Type B pancreatic cell (in vitro differentiated cells): ENCODE data around the gene SERPINB2. TPM values are rescaled to one million over a fixed set of nuclear protein-coding genes. Genes with fewer than 3 reads are reported as not detected.
A peak's percentile ranks its signal among the peaks of the same experiment; 100 is the strongest.
"Not testable (repeated sequence)": the region's sequence is repeated elsewhere in the genome, so short reads cannot be mapped to it uniquely, and the experiment has no call there.

ENCODE experiments used
- DNase-seq: peaks from one replicate; pipeline ENCODE4 v3.0.0; 2021; ENCODE audit warnings: mixed read lengths; ENCODE audit not compliant: unreplicated experiment; ENCODE audit errors: extremely low spot score
- H3K27ac Mint-ChIP-seq: 2 replicates; pipeline ENCODE4 v1.8.0; 2021; ENCODE audit warnings: mild to moderate bottlenecking, mixed read lengths
- H3K27me3 Mint-ChIP-seq: 2 replicates; pipeline ENCODE4 v1.8.0; 2021; ENCODE audit warnings: mixed read lengths
- H3K36me3 Mint-ChIP-seq: 2 replicates; pipeline ENCODE4 v1.8.0; 2021; ENCODE audit warnings: mixed read lengths
- H3K4me1 Mint-ChIP-seq: one replicate; pipeline ENCODE4 v1.8.0; 2021; ENCODE audit warnings: mixed read lengths; ENCODE audit not compliant: unreplicated experiment
- H3K4me3 Mint-ChIP-seq: 2 replicates; pipeline ENCODE4 v1.8.0; 2021; ENCODE audit warnings: mild to moderate bottlenecking, mixed read lengths
- H3K9me3 Mint-ChIP-seq: 2 replicates; pipeline ENCODE4 v1.8.0; 2021; ENCODE audit warnings: mixed read lengths
- CTCF ChIP-seq: fragments of 200-600 bp; sonication (generic); conservative IDR thresholded peaks from 2 replicates; pipeline ENCODE4 v1.5.0; 2021; ENCODE audit warnings: antibody characterized with exemption, mild to moderate bottlenecking
- total RNA-seq: library from RNA; stranded (reverse); gene quantifications from 2 replicates; pipeline ENCODE4 v1.2.1, GENCODE V29; 2021; ENCODE audit warnings: low replicate concordance

The SERPINB2 gene
- total RNA-seq, 1 donor from 2014 or later, result 45.2 TPM

GRCh38 chr18:63936156-63936931 lies 48.8 kb downstream of the SERPINB2 start:
- H3K4me1 Mint-ChIP-seq, result no peaks in the 10 kb centered on the region
- no peak overlapping the region for H3K27ac Mint-ChIP-seq
- H3K9me3 Mint-ChIP-seq, result no peaks in the 10 kb centered on the region
- peaks cover 4% of the 10 kb centered on the region for H3K27me3 Mint-ChIP-seq
- peak; percentile 82 for TF ChIP-seq CTCF
- peak overlapping the region; percentile 88 for H3K4me3 Mint-ChIP-seq
- H3K36me3 Mint-ChIP-seq, result no peaks in the 10 kb centered on the region
- DNase-seq, result peak; percentile 78

DNA sequence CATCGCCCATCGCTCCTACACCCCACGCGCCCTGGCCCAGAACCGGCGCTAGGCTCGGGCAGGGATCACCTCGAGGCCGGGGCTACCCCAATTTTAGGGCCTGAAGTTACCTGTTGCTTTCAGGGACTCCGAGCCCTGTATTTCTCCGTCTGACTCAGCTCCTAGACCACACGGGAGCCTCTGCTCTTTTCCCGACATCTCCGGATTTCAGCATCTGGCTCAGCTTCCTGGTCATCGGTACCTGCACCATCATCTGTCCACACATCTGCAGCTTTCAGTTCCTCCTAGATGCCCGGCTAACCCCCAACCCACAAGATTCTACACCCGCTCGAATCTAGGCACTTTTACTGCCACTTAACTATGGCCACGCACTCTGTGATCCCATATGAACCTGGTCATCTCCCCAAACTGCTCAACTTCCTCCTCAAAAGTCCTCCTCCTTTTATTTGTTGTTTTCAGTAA lies 49.5 kb downstream of the SERPINB2 start:
- Mint-ChIP-seq H3K36me3 (no peaks in the 10 kb centered on the region), H3K4me3 (no peak overlapping the region)

DNA sequence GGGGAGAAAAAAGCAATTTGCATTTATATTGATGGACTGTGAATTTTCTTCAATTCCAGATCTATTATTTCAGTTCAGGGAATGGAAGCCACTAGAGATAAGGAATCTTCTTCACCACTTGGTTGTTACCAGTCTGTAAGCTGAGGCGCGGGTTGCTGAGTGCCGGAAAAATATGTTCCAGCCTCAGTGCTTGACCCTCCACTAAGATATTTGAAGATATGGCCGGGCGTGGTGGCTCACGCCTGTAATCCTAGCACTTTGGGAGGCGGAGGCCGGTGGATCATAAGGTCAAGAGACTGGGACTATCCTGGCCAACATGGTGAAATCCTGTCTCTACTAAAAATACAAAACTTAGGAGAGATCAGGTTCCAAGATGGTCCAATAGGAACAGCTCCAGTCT lies 52.5 kb downstream of the SERPINB2 start:
- Mint-ChIP-seq H3K27ac (no peak overlapping the region), H3K36me3 (no peaks in the 10 kb centered on the region), H3K4me1 (no peaks in the 10 kb centered on the region), H3K9me3 (no peaks in the 10 kb centered on the region), H3K27me3 (peaks cover 10% of the 10 kb centered on the region), H3K4me3 (no peak overlapping the region)
- DNase-seq, result no peak
- no peak for TF ChIP-seq CTCF

More for the DNA sequence above, 49.5 kb downstream of the SERPINB2 start:
- Mint-ChIP-seq H3K27me3 (peaks cover 4% of the 10 kb centered on the region), H3K4me1 (no peaks in the 10 kb centered on the region), H3K9me3 (no peaks in the 10 kb centered on the region), H3K27ac (no peak overlapping the region)
- DNase-seq, result no peak
- no peak for TF ChIP-seq CTCF

DNA sequence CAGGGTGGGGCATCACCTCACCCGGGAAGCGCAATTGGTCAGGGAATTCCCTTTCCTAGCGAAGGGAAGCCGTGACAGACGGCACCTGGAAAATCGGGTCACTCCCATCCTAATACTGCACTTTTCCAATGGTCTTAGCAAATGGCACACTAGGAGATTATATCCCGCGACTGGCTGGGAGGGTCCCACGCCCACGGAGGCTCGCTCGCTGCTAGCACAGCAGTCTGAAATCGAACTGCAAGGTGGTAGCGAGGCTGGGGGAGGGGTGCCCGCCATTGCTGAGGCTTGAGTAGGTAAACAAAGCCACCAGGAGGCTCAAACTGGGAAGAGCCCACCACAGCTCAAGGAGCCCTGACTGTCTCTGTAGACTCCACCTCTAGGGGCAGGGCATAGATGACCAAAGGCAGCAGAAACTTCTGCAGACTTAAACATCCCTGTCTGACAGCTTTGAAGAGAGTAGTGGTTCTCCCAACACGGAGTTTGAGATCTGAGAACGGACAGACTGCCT lies 53.1 kb downstream of the SERPINB2 start:
- not testable (repeated sequence) for H3K4me3 Mint-ChIP-seq, H3K4me1 Mint-ChIP-seq, DNase-seq, H3K36me3 Mint-ChIP-seq, H3K27me3 Mint-ChIP-seq, H3K27ac Mint-ChIP-seq, H3K9me3 Mint-ChIP-seq

- H3K36me3 Mint-ChIP-seq, result no peaks in the 10 kb centered on the region
- no peak for DNase-seq
- H3K27me3 Mint-ChIP-seq, result peaks cover 22% of the 10 kb centered on the region
- no peak overlapping the region for H3K4me3 Mint-ChIP-seq
- H3K4me1 Mint-ChIP-seq, result no peaks in the 10 kb centered on the region
- H3K27ac Mint-ChIP-seq, result no peak overlapping the region
- H3K9me3 Mint-ChIP-seq, result no peaks in the 10 kb centered on the region
- TF ChIP-seq CTCF, result no peak
Observed at GRCh38 chr18:63947051-63947790, 59.7 kb downstream of the SERPINB2 start.
